H1 (cell line): ENCODE measurements around the gene HS3ST6. TPM values are rescaled to one million over a fixed set of nuclear protein-coding genes. Genes with fewer than 3 reads are reported as not detected.

Experiments used
- EGR1 ChIP-seq: IDR thresholded peaks from 2 replicates; pipeline ENCODE4 v1.6.1; 2011; ENCODE audit warnings: low read depth, low read length, borderline replicate concordance
- EP300 ChIP-seq, 2 experiments: IDR thresholded peaks; 1 replicate in 1 of 2; 2 replicates in 1 of 2; pipeline ENCODE4 v1.6.1; 2011 to 2012; ENCODE audit warnings: low read depth in 2 of 2, low read length in 2 of 2, mild to moderate bottlenecking in 2 of 2, borderline replicate concordance in 1 of 2, inconsistent platforms in 1 of 2, moderate library complexity in 1 of 2
- JUN ChIP-seq: IDR thresholded peaks from 2 replicates; pipeline ENCODE4 v1.6.1; 2011; ENCODE audit warnings: low read depth, mild to moderate bottlenecking, improper control_type of control experiment, low read length
- JUND ChIP-seq: IDR thresholded peaks from 2 replicates; pipeline ENCODE4 v1.6.1; 2011; ENCODE audit warnings: mild to moderate bottlenecking, improper control_type of control experiment, low read length
- RXRA ChIP-seq: IDR thresholded peaks from 2 replicates; pipeline ENCODE4 v1.6.1; 2011; ENCODE audit warnings: low read depth, mild to moderate bottlenecking, low read length, moderate library complexity; ENCODE audit not compliant: insufficient read depth
- SAP30 ChIP-seq: fragments of 300-600 bp; sonication (generic); IDR thresholded peaks from 2 replicates; pipeline ENCODE4 v1.7.1; 2012; ENCODE audit warnings: low read length, moderate library complexity, mild to moderate bottlenecking, inconsistent platforms; ENCODE audit not compliant: insufficient read depth, insufficient replicate concordance
- SIX5 ChIP-seq: IDR thresholded peaks from 2 replicates; pipeline ENCODE4 v1.6.1; 2011; ENCODE audit warnings: mild to moderate bottlenecking, low read depth, low read length
- SP2 ChIP-seq: IDR thresholded peaks from 2 replicates; pipeline ENCODE4 v1.6.1; 2012; ENCODE audit warnings: mild to moderate bottlenecking, low read length, inconsistent platforms
- TAF1 ChIP-seq: IDR thresholded peaks from 2 replicates; pipeline ENCODE4 v1.6.1; 2011; ENCODE audit warnings: mild to moderate bottlenecking, low read depth, low read length
- polyA plus RNA-seq, 7 experiments: library from polyadenylated mRNA; depleted of rRNA in 3 of 7; stranded (reverse) in 5 of 7; unstranded in 2 of 7; fragments of >200 nt in 5 of 7; fragments of 200-250 nt in 2 of 7; gene quantifications; 1 replicate in 5 of 7; 2 replicates in 1 of 7; 4 replicates in 1 of 7; pipeline versions ENCODE4 v1.2.1 to v1.2.3, GENCODE V29; 2011 to 2013; ENCODE audit warnings: missing spikeins in 2 of 7, mixed read lengths in 2 of 7
- total RNA-seq: library from RNA; stranded (reverse); fragmentation: NEBNext Ultra II Directional; extraction: Animal tissue kit (Norgen Biotek cat#: 25700); gene quantifications from 2 replicates; pipeline ENCODE4 v1.2.1, GENCODE V29; 2021
- TF ChIP-seq, protein P1 (sequence below): IDR thresholded peaks from 2 replicates; pipeline ENCODE4 v1.6.1; 2012; ENCODE audit warnings: inconsistent platforms

Gene HS3ST6
- total and polyA plus RNA-seq, 2 of the 8 experiments (the other 6 are each of a cell fraction or from before 2014, with no cell fraction given), result 0.36 to 0.39 TPM

DNA sequence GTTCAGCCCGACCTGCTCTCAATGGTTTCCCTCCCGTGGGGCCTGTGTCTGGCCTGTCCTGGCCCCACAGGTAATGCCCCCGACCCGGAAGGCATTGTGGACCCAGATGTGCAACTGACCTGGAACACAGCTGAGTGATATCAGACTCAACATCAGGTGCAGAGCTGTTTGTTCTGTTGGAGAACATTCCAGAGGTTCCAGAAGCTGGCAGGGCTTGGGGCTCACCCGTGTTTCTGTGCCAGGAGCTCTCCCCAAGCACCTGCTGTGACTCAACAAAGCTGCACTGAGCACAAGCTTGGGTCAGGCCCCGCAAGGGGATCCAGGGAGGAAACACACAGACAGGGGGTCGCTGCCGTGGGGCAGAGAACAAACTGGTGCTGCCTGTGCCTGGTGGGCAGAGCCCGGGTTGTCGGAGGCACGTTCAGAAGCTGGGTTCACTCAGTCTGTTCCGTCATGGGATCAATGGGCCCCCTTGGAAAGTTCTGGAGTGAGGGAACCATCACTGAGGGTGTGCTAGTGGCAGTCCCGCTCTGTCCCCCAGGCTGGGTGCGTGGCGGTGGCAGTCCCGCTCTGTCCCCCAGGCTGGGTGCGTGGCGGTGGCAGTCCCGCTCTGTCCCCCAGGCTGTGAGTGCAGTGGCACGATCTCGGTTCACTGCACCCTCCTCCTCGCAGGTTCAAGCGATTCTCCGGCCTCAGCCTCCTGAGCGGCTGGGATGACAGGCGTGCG, 22.1 kb downstream of the HS3ST6 start (continued):
- TF ChIP-seq EP300 (IDR thresholded peaks at IDR 0.05; ENCODE audit: borderline replicate concordance in 1 of 2, low read depth in 2 of 2, low read length in 2 of 2) (no peak), SAP30 (no peak), JUND (no peak), EGR1 (no peak), SIX5 (no peak), SP2 (no peak), RXRA (no peak), JUN (no peak), TAF1 (no peak)
- TF ChIP-seq, protein P1, sequence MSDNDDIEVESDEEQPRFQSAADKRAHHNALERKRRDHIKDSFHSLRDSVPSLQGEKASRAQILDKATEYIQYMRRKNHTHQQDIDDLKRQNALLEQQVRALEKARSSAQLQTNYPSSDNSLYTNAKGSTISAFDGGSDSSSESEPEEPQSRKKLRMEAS, result no peak
- TF ChIP-seq, all 59 proteins: peak for 0
